ENCODE data around the gene ESYT3. TPM values are rescaled to one million over a fixed set of nuclear protein-coding genes. Genes with fewer than 3 reads are reported as not detected.

ESYT3 gene
- polyA plus RNA-seq, 1 experiment: 0.01 TPM

GRCh38 chr3:138455801-138456716 lies 21.6 kb downstream of the ESYT3 start:
- Histone ChIP-seq H3K27ac (ENCODE audit: low read depth, low read length) (no peak overlapping the region), H3K4me3 (ENCODE audit: low read depth, low read length) (no peak overlapping the region), H3K9me3 (ENCODE audit: control insufficient read depth, insufficient read depth, low read length) (peaks cover 6% of the 10 kb centered on the region), H3K27me3 (ENCODE audit: control insufficient read depth, insufficient read depth, low read length) (peaks cover 10% of the 10 kb centered on the region)
- ChIA-PET CTCF (interaction anchor here (1.3 kb wide), 1 partner anchor 39 kb away, joined by 5 read pairs; no protein-coding TSS in a partner anchor), POLR2A (no interaction called here)
- no peak for DNase-seq (ENCODE audit: low read depth, low spot score)
- TF ChIP-seq CTCF (IDR thresholded peaks at IDR 0.05; ENCODE audit: low read depth, low read length): no peak

GRCh38 chr3:138456961-138457862 lies 22.8 kb downstream of the ESYT3 start:
- ChIA-PET POLR2A (interaction anchor here (0.6 kb wide), 1 partner anchor 39 kb away, joined by 4 read pairs; no protein-coding TSS in a partner anchor), CTCF (interaction anchor here (1.3 kb wide), 1 partner anchor 40 kb away, joined by 5 read pairs; no protein-coding TSS in a partner anchor)
- Histone ChIP-seq H3K27ac (ENCODE audit: low read depth, low read length) (no peak overlapping the region), H3K9me3 (ENCODE audit: control insufficient read depth, insufficient read depth, low read length) (no peaks in the 10 kb centered on the region; the same call in 1 of the 2 replicates), H3K4me3 (ENCODE audit: low read depth, low read length) (no peak overlapping the region), H3K27me3 (ENCODE audit: control insufficient read depth, insufficient read depth, low read length) (peaks cover 12% of the 10 kb centered on the region)
- no peak for TF ChIP-seq CTCF (IDR thresholded peaks at IDR 0.05; ENCODE audit: low read depth, low read length)
- DNase-seq (ENCODE audit: low read depth, low spot score): no peak

GRCh38 chr3:138457863-138458735 lies 23.7 kb downstream of the ESYT3 start:
- Histone ChIP-seq H3K27me3 (ENCODE audit: control insufficient read depth, insufficient read depth, low read length) (peaks cover 8% of the 10 kb centered on the region), H3K27ac (ENCODE audit: low read depth, low read length) (no peak overlapping the region), H3K4me3 (ENCODE audit: low read depth, low read length) (no peak overlapping the region), H3K9me3 (ENCODE audit: control insufficient read depth, insufficient read depth, low read length) (no peaks in the 10 kb centered on the region; the same call in 1 of the 2 replicates)
- POLR2A ChIA-PET: no interaction called here
- no peak for DNase-seq (ENCODE audit: low read depth, low spot score)
- CTCF ChIA-PET: interaction anchor here (1.2 to 1.3 kb wide), 2 partner anchors 40 to 41 kb away, joined by 5 to 6 read pairs; no protein-coding TSS in a partner anchor
- no peak for TF ChIP-seq CTCF (IDR thresholded peaks at IDR 0.05; ENCODE audit: low read depth, low read length)

GRCh38 chr3:138458774-138459499 lies 24.5 kb downstream of the ESYT3 start:
- POLR2A ChIA-PET: no interaction called here
- no peak overlapping the region for H3K27ac ChIP-seq (ENCODE audit: low read depth, low read length)
- CTCF ChIA-PET: interaction anchor here (1.2 to 2.1 kb wide), 2 partner anchors 20 to 41 kb away, joined by 6 to 11 read pairs; no protein-coding TSS in a partner anchor

More at GRCh38 chr3:138458774-138459499, 24.5 kb downstream of the ESYT3 start:
- no peak for TF ChIP-seq CTCF (IDR thresholded peaks at IDR 0.05; ENCODE audit: low read depth, low read length)
- peaks cover 8% of the 10 kb centered on the region for H3K27me3 ChIP-seq (ENCODE audit: control insufficient read depth, insufficient read depth, low read length)
- no peak overlapping the region for H3K4me3 ChIP-seq (ENCODE audit: low read depth, low read length)
- no peaks in the 10 kb centered on the region; the same call in 1 of the 2 replicates for H3K9me3 ChIP-seq (ENCODE audit: control insufficient read depth, insufficient read depth, low read length)
- DNase-seq (ENCODE audit: low read depth, low spot score): no peak
